MM.1S (cell line): Measurements from ENCODE around the gene SLC2A10.
A peak's percentile ranks its signal among the peaks of the same experiment; 100 is the strongest.

Source experiments
- CTCF ChIP-seq: fragments of 300-600 bp; sonication (generic); IDR thresholded peaks from 2 replicates; pipeline ENCODE4 v1.5.1; 2016; ENCODE audit warnings: antibody characterized with exemption, low read length, mixed read lengths
- EZH2phosphoT487 ChIP-seq: fragments of 300-600 bp; sonication (generic); IDR thresholded peaks from 2 replicates; pipeline ENCODE4 v1.6.1; 2018; ENCODE audit warnings: antibody characterized with exemption, low read length

- TF ChIP-seq CTCF: peak; percentile 85
- no peak for TF ChIP-seq EZH2phosphoT487
These were observed 57.8 kb downstream of the SLC2A10 start for GRCh38 chr20:46767127-46767761.
